Subcutaneous adipose tissue (tissue), 4 donors: ENCODE measurements around the gene CUBN. TPM values are rescaled to one million over a fixed set of nuclear protein-coding genes. Genes with fewer than 3 reads are reported as not detected.

Experiments
- total RNA-seq, 4 donors: library from RNA; depleted of rRNA; stranded (reverse); fragments of >200 nt; gene quantifications; one replicate each; pipeline ENCODE4 v1.1.0, GENCODE V29; 2016
- TF ChIP-seq, protein P1 (sequence below): fragments of 450-650 bp; IDR thresholded peaks from one replicate; pipeline ENCODE4 v1.5.1; 2016; ENCODE audit warnings: low read depth, mild to moderate bottlenecking, control low read depth, antibody characterized with exemption, moderate library complexity

CUBN gene
- total RNA-seq, 4 donors from 2014 or later, result 1.9 to 6.6 (median 4.8) TPM

DNA sequence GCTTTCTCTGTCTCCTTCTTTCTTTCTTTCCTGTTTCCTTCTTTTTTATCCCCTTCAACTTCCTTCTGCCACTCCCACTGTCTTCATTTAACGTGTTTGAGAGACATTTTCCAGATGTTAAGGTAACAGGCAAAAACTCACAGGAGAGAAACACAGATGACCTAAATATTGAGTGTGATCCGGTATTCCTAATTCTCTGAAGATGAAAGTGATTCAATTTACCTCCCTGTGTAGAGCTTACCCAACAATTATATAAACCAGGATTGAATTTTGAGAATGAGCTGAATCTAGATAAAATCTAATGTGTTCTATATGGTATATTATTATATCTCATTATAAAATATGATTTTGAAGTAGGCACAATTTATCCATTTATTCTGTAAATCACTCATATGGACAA lies 265.8 kb downstream of the CUBN start:
- TF ChIP-seq, protein P1, sequence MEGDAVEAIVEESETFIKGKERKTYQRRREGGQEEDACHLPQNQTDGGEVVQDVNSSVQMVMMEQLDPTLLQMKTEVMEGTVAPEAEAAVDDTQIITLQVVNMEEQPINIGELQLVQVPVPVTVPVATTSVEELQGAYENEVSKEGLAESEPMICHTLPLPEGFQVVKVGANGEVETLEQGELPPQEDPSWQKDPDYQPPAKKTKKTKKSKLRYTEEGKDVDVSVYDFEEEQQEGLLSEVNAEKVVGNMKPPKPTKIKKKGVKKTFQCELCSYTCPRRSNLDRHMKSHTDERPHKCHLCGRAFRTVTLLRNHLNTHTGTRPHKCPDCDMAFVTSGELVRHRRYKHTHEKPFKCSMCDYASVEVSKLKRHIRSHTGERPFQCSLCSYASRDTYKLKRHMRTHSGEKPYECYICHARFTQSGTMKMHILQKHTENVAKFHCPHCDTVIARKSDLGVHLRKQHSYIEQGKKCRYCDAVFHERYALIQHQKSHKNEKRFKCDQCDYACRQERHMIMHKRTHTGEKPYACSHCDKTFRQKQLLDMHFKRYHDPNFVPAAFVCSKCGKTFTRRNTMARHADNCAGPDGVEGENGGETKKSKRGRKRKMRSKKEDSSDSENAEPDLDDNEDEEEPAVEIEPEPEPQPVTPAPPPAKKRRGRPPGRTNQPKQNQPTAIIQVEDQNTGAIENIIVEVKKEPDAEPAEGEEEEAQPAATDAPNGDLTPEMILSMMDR, result no peak

DNA sequence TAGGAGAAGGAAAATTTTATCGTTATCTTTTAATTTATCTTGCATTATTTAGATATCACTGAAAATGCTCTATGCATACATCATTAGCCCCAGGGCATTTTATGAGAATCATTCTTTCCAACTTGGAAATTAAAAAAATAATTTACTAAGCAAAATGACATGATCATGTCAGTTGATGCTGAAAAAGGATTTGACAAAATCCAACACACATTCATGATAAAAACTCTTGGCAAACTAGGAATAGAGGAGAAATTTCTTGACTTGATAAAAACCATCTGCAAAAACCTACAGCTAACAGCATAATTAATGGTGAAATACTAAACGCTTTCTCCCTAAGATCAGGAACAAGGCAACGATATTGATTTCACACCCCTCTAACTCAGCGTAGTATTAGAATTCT lies 272.2 kb downstream of the CUBN start:
- TF ChIP-seq, protein P1, result no peak

DNA sequence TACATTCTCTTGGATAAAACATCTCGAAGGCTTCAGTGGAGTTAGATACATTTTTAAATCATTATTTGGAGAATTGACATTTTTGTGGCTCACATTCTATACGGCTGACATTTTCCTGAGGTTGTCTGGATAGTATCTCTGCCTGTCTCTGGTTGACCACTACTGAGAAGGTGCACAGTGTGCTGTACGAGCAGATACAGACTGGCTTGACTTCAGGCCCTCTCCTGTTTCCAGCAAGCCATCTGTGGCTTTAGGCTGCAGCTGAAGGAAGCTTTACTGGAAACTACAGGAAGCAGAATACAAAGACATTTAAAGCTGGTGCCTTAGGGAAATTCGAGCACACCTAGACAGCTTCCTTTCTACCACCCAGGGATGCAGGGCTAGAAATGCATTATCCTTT lies 273.0 kb downstream of the CUBN start:
- TF ChIP-seq, protein P1, result no peak

DNA sequence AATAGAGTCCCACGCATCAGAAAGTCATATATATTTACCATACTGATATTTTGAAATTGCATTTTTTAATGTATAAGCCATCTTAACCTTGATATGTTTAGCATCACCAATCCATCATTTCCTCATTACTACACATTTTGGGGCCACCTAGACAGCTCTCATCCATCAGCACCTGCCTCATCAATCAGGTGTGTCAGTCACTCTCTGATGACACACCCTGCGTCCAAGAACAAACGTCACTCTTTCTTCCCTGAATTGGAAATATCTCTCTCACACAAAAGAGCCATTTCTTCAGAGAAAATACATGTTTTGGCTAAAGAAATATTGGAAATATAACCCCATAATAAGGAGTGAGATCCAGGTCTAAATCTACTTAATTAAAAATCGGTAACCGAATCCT lies 273.5 kb downstream of the CUBN start:
- TF ChIP-seq, protein P1, result no peak

DNA sequence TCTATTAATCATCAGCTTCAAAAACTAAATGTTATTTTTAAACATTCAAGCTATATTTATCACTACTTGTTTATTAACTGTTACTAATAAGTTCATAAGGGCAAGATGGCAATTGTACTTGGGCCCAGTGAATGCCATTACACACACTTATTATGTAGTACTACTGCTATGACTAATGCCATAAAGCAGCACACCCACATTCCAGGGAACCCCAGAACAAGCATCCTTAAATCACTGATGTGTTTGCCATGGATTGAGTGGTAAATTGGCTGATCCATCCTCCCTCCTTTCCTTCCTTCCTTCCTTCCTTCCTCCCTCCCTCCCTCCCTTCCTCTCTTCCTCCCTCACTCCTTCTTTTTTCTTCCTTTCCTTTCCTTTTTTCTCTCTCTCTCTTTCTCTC lies 275.0 kb downstream of the CUBN start:
- TF ChIP-seq, protein P1, result no peak

GRCh38 chr10:16853809-16854208 lies 275.8 kb downstream of the CUBN start:
- TF ChIP-seq, protein P1, result no peak

GRCh38 chr10:16853201-16853600 lies 276.4 kb downstream of the CUBN start:
- TF ChIP-seq, protein P1, result no peak
